ENCODE measurements around the gene ACVR1B. TPM values are rescaled to one million over a fixed set of nuclear protein-coding genes. Genes with fewer than 3 reads are reported as not detected.

ACVR1B gene
- total RNA-seq, 1 donor from 2014 or later = 11.2 TPM

Other genes with a start within 250 kb of the ACVR1B start
- 0.35 TPM for gene FIGNL2, start 103.0 kb upstream of the ACVR1B start, total RNA-seq
- not detected for gene ANKRD33, start 63.6 kb upstream of the ACVR1B start, total RNA-seq
- gene ACVRL1, start 44.2 kb upstream of the ACVR1B start, total RNA-seq = 31.7 TPM
- gene TAMALIN, start 55.2 kb downstream of the ACVR1B start, total RNA-seq = 22.2 TPM
- 58.9 TPM for gene NR4A1, start 99.7 kb downstream of the ACVR1B start, total RNA-seq
- gene ATG101, start 118.3 kb downstream of the ACVR1B start, total RNA-seq = 26.5 TPM
- not detected for gene SMIM41, start 128.0 kb downstream of the ACVR1B start, total RNA-seq
- not detected for gene KRT80, start 240.3 kb downstream of the ACVR1B start, total RNA-seq

Measured in left ventricle myocardium superior (tissue), 1 donor.